RPMI7951 (cell line): ENCODE results near the gene CFAP44. TPM values are rescaled to one million over a fixed set of nuclear protein-coding genes. Genes with fewer than 3 reads are reported as not detected.
"Not testable (repeated sequence)": the region's sequence is repeated elsewhere in the genome, so short reads cannot be mapped to it uniquely, and the experiment has no call there.

Experiments
- DNase-seq: peaks from one replicate; pipeline ENCODE4 v3.0.0-alpha.2; 2012; ENCODE audit warnings: low read depth
- total RNA-seq: library from RNA; depleted of rRNA; stranded (reverse); fragments of >200 nt; shearing (Covaris generic); gene quantifications from 2 replicates; pipeline ENCODE4 v1.2.3, GENCODE V29; 2014; rRNA removed

The CFAP44 gene, protein sequence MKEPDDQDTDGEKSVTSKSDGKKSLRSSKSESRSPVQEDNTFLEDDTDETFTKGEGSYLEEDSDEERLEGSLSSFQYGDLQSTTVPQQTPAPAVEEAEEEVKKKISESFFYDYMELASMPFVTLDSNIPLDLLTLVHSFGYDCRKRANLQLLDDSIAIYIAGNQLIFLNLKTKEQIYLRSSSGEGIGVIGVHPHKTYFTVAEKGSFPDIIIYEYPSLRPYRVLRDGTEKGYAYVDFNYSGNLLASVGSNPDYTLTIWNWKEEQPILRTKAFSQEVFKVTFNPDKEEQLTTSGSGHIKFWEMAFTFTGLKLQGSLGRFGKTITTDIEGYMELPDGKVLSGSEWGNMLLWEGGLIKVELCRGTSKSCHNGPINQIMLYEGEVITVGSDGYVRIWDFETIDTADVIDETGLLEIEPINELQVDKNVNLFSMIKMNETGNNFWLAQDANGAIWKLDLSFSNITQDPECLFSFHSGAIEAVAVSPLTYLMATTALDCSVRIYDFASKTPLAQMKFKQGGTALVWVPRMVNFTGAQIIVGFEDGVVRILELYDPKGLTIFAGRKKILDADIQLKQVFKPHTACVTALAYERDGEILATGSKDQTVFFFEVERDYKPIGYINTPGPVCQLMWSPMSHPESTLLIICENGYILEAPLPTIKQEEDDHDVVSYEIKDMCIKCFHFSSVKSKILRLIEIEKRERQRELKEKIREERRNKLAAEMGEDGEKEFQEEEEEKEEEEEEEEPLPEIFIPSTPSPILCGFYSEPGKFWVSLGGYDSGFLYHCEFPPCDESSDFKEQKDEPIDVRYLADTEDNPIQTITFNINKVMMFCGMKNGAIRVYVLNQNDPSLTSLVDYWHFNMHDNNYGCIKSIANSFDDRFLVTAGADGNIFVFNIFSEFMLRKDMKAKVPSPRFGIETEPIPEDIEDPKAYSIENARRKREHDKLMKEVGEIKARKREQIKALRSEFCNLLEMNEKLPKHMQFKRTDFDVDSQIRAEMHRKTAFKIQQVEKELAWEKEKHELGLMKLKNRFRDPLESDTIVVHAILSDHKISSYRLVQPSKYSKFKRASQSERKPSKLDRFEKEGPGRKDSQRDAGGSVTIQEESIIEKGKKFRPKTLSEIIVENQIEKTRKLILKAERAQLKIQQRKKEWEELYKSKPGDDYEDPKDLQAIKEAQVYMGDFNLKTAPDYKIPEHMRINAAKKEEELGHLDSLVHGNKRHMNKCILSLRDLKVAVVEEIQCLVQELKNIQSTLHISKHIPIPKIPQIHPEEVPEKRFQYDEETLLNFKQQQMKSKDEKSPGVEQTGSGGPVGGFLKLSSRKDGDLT (N-terminal part only)
- total RNA-seq = 0.59 and 1.6 TPM in 2 replicates

DNA sequence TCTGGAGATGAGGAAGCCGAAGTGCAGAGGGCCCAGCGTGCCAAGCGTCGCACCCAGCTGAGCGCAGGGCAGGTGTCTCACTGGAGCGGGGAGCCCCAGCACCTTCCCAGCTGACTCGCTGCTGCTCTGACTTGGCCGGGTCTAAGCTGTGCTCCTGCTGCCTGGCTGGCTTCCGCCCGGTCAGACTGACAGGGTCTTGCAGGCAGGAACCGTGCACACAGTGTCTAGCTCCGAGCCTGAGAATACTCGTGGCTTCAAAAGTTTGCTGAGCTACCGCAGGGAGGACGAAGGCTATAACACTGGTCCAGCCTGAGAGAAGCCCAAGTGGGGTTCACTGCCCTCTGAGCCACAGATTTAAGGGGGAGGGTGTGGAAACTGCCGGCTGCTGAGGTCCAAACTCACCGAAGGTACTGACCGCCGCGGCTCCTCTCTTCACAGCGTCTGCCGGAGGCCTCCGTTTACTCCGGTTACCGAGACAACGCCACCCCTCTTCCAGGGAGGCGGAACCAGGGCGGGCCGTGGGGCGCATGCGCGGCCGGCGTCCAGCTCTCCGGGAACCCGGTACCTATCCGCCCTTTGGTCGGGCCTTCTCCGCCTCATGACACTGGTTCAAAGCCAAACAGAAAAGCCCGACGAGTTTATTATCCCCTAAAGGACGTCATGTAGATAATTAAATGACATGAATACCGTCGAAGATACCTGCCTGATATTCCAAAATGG lies at the start of gene CFAP44:
Gene CFAP44, minus strand, starts transcription at position 443 of the 720 bp plus-strand sequence. CDS start 7,829 bp downstream, outside the sequence.
- peak; percentile 59 for DNase-seq

DNA sequence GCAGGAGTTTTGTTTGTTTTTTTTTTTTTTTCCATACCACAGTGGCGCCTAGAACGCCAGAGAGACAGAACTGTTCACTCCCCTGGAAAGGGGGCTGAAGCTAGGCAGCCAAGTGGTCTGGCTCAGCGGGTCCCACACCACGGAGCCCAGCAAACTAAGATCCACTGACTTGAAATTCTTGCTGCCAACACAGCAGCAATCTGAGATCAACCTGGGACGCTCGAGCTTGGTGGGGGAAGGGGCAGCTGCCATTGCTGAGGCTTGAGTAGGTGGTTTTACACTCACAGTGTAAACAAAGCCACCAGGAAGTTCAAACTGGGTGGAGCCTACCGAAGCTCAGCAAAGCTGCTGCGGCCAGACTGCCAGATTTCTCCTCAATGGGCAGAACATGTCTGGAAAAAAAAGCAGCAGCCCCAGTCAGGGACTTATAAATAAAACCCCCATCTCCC lies 43.9 kb upstream of the CFAP44 start:
- no peak for DNase-seq

DNA sequence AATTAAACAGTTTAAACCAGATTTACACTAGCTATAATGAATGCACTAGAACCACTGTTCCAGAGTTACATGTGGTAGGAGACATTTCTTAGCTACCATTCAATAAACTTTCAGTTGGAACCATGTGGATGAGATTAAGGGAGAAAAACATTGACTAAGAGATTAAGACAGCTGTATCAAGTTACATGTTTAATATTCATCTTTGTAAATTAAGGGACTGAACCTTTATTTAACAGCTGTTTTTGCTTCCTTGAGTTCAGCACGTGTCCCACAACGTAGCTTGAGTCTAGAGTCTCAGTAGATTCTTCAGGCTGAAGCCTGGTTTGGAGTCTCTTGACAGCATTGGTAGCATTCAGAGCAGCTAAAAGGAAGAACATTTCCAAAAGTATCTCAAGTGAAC lies 27.2 kb upstream of the CFAP44 start:
- no peak for DNase-seq

DNA sequence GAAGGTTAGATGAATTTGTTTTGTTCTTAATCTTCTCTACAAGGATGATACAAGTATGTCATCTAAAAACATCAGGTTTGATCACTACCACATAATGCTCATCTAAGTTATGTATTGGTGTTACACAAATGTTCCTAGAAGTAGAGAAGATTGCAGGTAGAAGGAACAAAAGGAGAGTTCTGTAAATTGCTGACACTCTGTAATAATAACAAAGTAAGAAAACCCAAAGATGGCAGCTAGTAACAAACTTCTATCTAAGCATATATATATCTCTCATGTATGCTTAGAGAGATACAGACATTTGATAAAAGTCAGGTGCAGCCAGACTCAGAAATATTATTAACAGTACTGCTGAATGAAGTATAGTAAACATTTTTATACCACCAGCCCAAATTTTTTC lies 20.2 kb upstream of the CFAP44 start:
- no peak for DNase-seq

DNA sequence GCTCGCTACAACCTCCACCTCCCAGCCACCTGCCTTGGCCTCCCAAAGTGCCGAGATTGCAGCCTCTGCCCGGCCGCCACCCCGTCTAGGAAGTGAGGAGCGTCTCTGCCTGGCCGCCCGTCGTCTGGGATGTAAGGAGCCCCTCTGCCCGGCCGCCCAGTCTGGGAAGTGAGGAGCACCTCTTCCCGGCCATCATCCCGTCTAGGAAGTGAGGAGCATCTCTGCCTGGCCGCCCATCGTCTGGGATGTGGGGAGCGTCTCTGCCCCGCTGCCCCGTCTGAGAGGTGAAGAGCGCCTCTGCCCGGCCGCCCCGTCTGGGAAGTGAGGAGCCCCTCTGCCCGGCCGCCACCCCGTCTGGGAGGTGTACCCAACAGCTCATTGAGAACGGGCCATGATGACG lies 17.3 kb upstream of the CFAP44 start:
- DNase-seq = not testable (repeated sequence)

DNA sequence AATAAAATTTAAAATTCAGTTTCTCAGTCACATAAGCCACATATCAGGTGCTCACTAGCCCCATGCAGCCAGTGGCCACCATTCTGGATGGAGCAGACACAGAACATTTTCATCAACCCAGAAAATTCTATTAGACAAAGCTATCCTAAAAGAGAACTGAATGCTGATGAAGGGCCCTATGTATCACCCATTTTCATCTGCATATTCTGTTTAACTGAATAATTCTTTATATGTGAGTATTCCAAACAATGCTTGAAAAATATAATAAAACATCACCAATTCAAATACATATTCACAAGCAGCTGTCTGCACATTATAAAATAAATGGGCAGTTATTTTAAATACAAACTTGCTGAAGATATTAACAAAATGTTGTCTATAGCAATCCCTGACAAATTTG lies 14.2 kb upstream of the CFAP44 start:
- DNase-seq = no peak

DNA sequence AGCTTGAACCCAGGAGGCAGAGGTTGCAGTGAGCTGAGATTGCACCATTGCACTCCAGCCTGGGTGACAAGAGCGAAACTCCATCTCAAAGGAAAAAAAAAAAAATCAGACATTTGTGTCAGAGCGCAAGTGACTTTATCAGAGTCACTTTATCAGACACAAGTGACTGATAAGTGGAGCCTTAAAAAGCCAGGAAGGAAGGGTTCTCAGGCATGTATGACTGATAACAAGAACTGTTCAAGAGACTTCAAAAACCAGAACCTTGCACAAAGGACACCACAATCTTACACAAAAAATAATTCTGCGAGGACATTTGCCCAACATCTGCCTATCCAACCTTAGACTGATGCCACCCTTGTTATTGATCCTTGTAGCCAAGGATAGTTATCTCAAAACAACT lies 13.3 kb upstream of the CFAP44 start:
- no peak for DNase-seq

DNA sequence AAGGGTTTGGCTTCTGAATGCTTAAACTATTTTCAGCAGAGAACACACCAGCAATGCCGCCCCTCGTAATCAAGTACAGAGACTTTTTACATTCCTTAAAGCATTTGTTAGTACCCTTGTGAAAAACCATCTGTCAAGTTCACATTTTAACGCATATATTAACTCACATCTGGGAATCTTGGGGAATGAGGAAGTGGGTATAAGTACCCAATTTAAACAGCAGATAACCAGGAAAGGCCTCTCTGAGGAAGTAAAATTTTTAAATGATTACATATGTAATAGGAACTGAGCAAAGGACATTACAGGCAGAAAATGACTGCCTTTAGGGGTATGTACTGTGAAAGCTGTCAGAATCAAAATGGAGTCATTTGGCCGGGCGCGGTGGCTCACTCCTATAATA lies 12.8 kb upstream of the CFAP44 start:
- DNase-seq = no peak

DNA sequence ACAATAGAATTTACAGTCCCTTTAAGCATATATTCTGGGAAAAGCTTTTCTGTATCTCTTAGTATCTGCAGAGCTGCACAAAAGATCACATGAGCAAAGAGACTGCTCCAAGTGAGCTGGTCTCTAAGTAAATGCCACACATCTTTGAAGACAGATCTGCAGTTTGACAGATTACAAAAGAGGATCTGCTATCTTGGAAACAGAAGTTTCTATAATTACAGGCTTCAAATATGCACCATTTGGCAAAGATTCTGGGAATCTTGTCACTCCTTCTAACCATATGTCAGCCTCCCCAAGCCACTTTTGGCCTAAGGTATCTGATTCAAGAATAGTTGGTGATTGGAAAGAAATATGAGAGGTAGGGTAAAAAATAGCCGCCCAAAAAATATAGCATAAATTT lies 9.6 kb upstream of the CFAP44 start:
- DNase-seq = no peak

DNA sequence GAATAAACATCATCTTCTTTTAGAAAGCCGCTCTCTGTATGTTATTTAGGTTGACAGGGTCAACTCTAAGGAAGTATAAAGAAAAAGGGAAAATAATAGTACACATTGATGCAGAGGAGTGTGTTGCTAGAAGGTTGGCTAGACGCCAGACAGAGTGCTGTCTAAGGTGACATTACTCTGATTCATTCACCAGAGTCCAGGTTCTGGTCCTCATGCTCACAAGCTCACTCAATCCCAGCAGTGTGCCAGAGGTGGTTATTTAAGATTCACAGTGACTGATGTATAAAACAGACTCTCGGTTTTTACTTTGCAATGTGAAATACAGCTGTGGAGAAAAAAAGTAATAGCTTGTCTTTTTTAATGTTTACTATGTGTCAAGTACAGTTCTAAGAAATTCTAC lies 1.7 kb downstream of the CFAP44 start:
- DNase-seq = peak; percentile 6

DNA sequence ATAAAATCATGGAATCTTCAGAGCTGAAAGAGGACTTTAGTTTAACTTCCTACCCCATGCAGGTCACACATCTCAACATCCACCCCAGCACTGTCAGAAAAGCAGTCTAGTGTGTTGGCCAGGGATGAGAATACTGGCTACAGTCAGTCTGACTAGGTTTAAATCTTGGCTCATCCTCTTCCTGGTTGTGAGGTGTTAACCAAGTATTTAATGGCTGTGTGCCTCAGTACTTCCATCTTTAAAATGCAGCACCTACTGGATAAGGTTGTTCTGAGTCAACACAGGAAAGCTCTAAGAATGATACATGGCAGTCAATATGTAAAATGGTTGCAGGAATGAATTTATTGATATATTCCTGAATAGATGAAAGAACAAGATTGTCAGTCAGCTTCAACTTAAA lies 3.1 kb downstream of the CFAP44 start:
- no peak for DNase-seq

DNA sequence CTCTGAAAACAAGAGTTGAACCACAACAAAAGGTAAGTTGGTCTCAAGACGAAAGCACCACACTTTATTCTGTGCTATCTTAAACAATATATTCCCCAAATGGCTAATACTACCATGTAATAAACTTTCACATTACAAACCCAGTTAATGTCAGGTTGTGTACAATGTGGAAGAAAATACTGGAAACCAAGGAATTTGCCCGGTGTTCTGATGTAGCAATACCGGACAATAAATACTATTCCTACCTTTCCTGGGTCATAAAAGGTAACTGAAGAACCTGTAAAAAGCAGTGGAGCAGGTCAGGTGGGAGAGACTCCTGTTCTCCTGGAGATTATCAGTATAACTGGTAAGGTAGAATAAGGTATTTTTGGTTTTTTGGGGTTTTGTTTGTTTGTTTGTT lies 3.9 kb downstream of the CFAP44 start:
- DNase-seq = no peak

DNA sequence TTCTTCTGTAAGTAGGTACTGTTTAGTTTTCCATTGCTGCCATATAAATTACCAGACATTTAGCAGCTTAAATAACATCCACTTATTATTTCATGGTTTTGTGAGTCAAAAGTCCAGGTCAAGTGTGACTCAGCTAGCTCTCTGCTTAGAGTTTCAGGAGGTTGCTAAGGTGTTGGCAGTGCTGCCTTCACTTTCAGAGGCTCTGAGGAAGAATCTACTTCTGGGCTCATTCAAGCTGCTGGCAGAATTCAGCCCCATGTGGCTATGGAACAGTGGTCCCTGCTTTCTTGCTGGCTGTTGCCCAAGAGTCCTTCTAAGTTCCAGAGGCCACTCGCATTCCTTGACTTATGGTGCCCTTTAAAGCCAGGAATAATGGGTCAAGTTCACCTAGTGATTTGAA lies 4.5 kb downstream of the CFAP44 start:
- peak; percentile 37 for DNase-seq

DNA sequence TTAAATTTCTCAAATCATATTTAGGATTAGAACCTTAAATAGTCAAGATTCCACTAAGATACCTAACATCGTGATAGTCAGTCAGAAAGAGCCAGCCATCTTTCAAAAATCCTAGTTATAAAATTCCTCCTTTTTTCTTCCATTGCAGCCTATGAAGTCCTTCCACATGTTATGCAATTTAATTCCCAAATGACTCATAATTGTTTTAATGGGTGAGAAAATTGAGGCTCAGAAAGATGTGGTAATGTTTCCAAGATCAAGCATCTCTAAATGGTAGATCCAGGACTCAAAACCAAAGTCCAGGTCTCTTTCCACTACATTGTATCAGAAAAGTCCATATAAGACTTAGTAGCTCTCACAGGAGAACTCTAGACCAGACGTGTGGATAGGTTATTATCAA lies 9.5 kb downstream of the CFAP44 start:
- peak; percentile 3 for DNase-seq

DNA sequence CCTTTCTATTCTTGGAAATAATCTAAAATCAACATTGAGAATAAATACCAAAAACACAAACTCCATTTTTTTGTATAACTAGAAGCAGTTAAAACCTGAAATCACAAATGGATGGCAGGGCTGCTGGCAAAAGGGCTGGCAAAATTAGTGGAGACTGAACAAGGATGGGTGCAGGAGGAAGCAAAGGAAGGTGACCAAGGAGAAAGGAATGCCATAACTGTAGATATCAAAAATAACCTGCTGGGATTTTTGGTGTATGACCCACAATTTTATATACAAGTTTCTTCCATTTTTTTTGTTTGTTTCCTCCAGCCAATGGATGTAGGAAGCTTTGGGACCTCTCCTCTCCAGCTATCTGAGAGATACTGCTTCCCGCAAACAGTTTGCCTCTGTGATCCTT lies 12.7 kb downstream of the CFAP44 start:
- no peak for DNase-seq

DNA sequence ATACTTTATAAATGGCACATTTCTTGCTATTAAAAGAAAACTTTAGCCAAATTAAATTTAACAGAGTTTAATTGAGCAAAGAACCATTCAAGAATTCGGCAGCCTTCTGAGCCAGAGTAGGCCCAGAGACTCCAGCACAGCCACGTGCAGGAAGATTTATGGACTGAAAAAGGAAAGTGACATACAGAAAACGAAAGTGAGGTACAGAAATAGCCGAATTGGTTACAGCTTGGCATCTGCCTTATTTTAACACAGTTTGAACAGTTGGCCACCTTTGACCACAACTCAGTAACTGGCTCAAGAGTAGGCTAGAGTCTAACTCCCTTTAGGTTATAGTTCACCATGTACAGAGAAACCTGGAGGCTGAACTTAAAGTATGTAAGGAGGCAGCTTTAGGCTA lies 17.6 kb downstream of the CFAP44 start:
- no peak for DNase-seq

DNA sequence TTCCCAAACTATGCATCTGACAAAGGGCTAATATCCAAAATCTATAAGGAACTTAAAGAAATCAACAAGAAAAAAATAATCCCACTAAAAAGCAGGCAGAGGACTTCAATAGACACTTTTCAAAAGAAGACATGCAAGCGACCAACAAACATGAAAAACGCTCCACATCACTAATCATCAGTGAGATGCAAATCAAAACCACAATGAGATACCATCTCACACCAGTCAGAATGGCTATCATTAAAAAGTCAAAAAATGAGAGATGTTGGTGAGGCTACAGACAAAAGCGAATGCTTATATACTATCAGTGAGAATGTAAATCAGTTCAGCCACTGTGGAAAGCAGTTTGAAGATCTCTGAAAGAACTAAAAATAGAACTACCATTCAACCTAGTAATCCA lies 20.2 kb downstream of the CFAP44 start:
- DNase-seq = no peak

DNA sequence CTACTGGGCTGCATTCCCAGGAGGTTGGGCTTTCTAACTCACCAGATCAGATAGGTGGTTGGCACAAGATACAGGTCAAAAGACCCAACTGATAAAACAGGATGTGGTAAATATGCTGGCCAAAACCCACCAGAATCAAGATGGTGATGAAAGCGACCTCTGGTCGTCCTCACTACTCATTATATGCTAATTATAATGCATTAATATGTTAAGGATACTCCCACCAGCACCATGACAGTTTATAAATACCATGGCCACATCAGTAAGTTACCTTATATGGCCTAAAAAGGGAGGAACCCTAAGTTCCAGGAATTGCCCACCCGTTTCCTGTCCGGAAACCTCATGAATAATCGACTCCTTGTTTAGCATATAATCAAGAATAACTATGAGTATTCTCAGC lies 31.6 kb downstream of the CFAP44 start:
- DNase-seq = peak; percentile 70

DNA sequence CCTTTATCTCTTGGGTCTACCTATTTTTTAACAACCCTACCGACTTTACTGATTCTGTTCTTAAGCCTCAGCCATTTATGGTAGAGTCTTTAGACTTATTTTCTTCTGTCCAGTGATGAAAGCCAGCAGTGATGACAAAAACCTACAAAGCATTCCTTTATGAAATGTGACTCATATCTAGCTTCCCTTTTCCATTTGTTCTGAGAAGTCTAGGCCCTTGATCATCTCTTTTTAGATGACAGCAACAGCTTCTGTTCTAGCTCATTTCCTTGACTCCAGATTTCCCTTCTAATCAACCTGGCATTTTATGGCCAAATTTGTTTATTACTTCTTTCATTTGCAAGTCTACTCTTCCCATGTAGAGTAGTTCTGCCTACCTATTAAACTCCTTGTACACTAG lies 36.1 kb downstream of the CFAP44 start:
- peak; percentile 45 for DNase-seq

DNA sequence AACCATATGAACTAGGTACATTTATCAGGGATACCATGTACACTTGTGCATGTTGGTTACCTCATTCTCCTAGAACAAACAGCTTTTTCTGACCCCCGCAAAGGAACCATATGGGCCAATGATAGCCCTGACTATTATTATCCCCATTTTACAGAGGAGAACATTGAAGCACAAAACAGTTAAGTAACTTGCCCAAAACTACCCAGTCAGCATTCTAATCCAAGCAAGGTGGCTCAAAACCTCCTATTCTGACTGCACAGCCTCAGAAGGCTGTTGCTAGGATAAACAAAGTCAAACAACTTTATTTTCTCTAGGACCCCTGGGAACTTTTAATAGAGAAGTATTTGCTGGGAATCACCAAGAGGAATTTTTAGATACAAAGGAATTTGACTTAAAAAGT lies 36.7 kb downstream of the CFAP44 start:
- no peak for DNase-seq
